BE2C (cell line): ENCODE measurements around the gene EEF1AKMT3.

Experiments
- DNase-seq: peaks from one replicate; pipeline ENCODE4 v3.0.0-alpha.2; 2020
- H3K27me3 ChIP-seq: fragments of 250-450 bp; sonication (Bioruptor Pico); 2 replicates; pipeline ENCODE4 v1.5.1; 2020; ENCODE audit warnings: mild to moderate bottlenecking
- H3K36me3 ChIP-seq: fragments of 250-450 bp; sonication (Bioruptor Pico); 2 replicates; pipeline ENCODE4 v1.5.1; 2020; ENCODE audit warnings: mild to moderate bottlenecking
- H3K4me1 ChIP-seq: fragments of 250-450 bp; sonication (Bioruptor Pico); 2 replicates; pipeline ENCODE4 v1.5.1; 2020
- H3K4me3 ChIP-seq: 2 replicates; pipeline ENCODE4 v1.5.1; 2011; ENCODE audit warnings: low read depth, low read length
- H3K9me3 ChIP-seq: fragments of 250-450 bp; sonication (Bioruptor Pico); 2 replicates; pipeline ENCODE4 v1.5.1; 2020
- CTCF ChIP-seq: IDR thresholded peaks from 2 replicates; pipeline ENCODE4 v1.5.1; 2012; ENCODE audit warnings: mild to moderate bottlenecking, low read depth, low read length

The EEF1AKMT3 gene

GRCh38 chr12:57806677-57807076, 34.3 kb downstream of the EEF1AKMT3 start:
- TF ChIP-seq CTCF = no peak
- Histone ChIP-seq H3K4me1 (no peaks in the 10 kb centered on the region), H3K36me3 (no peaks in the 10 kb centered on the region; the same call in 1 of the 2 replicates), H3K27me3 (no peaks in the 10 kb centered on the region), H3K9me3 (no peaks in the 10 kb centered on the region), H3K4me3 (no peak overlapping the region)
- no peak for DNase-seq

- no peak for TF ChIP-seq CTCF
- Histone ChIP-seq H3K36me3 (no peaks in the 10 kb centered on the region; the same call in 1 of the 2 replicates), H3K4me1 (no peaks in the 10 kb centered on the region), H3K9me3 (no peaks in the 10 kb centered on the region), H3K4me3 (no peak overlapping the region), H3K27me3 (no peaks in the 10 kb centered on the region)
- DNase-seq = no peak
Observed at GRCh38 chr12:57807285-57807684, 34.9 kb downstream of the EEF1AKMT3 start.

DNA sequence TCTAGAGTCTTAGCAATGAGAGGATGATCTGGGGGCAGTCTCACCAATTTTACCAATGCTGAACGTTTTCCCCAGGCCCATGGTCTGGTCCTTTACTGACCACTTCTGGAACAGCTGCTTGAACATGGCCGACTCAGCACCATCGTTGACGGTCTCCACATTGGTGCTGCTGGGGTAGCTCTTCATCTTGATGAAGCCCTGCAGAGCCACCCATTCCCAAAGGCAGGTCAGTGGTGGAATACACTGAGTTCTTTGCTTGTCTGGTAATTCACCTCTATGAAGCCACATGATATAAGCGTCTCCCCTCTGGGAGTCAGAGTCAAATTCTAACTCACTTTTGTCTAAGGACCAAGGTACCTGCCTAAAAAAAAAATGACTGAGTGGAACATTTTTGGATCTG, 35.9 kb downstream of the EEF1AKMT3 start:
- no peak overlapping the region for H3K4me3 ChIP-seq
- H3K9me3 ChIP-seq = no peaks in the 10 kb centered on the region
- no peak for TF ChIP-seq CTCF
- no peak for DNase-seq
- no peaks in the 10 kb centered on the region for H3K4me1 ChIP-seq
- H3K27me3 ChIP-seq = no peaks in the 10 kb centered on the region
- H3K36me3 ChIP-seq = no peaks in the 10 kb centered on the region

GRCh38 chr12:57809425-57809824, 37.0 kb downstream of the EEF1AKMT3 start:
- TF ChIP-seq CTCF = no peak
- no peaks in the 10 kb centered on the region for H3K4me1 ChIP-seq

DNA sequence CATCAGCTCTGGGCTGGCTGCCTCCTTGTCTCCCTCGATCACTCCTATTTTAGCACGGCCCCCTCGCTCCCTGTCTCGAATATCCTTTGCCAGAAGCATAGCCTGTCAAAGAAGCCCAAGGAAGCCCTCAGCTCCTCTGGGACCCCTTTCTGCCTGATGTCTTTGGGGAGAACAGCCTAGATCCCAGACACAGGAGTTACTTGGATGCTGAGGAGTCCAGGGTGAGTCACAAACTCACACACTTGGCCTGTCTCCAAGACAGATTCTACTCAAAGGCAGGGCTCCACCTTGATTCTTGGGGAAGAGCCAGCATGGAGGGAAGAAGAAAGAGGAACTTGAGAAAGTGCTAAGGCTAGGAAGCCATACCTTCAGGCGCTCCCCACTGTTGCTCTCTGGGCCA, 38.0 kb downstream of the EEF1AKMT3 start:
- no peak for TF ChIP-seq CTCF
- Histone ChIP-seq H3K36me3 (no peaks in the 10 kb centered on the region), H3K27me3 (no peaks in the 10 kb centered on the region), H3K4me1 (peaks cover under 1% of the 10 kb centered on the region; the same call in 1 of the 2 replicates), H3K9me3 (no peaks in the 10 kb centered on the region), H3K4me3 (no peak overlapping the region)
- no peak for DNase-seq

More at GRCh38 chr12:57809425-57809824, 37.0 kb downstream of the EEF1AKMT3 start:
- no peaks in the 10 kb centered on the region for H3K27me3 ChIP-seq
- H3K9me3 ChIP-seq = no peaks in the 10 kb centered on the region
- no peaks in the 10 kb centered on the region for H3K36me3 ChIP-seq
- no peak overlapping the region for H3K4me3 ChIP-seq
- no peak for DNase-seq

- no peak overlapping the region for H3K4me3 ChIP-seq
- H3K27me3 ChIP-seq = no peaks in the 10 kb centered on the region
- no peaks in the 10 kb centered on the region for H3K36me3 ChIP-seq
- H3K4me1 ChIP-seq = peaks cover 6% of the 10 kb centered on the region
- no peak for DNase-seq
- H3K9me3 ChIP-seq = no peaks in the 10 kb centered on the region
- no peak for TF ChIP-seq CTCF
Observed at GRCh38 chr12:57811028-57811755, 38.8 kb downstream of the EEF1AKMT3 start.
